ENCODE results near the gene TLCD4.
A peak's percentile ranks its signal among the peaks of the same experiment; 100 is the strongest.

The TLCD4 gene, protein sequence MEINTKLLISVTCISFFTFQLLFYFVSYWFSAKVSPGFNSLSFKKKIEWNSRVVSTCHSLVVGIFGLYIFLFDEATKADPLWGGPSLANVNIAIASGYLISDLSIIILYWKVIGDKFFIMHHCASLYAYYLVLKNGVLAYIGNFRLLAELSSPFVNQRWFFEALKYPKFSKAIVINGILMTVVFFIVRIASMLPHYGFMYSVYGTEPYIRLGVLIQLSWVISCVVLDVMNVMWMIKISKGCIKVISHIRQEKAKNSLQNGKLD

DNA sequence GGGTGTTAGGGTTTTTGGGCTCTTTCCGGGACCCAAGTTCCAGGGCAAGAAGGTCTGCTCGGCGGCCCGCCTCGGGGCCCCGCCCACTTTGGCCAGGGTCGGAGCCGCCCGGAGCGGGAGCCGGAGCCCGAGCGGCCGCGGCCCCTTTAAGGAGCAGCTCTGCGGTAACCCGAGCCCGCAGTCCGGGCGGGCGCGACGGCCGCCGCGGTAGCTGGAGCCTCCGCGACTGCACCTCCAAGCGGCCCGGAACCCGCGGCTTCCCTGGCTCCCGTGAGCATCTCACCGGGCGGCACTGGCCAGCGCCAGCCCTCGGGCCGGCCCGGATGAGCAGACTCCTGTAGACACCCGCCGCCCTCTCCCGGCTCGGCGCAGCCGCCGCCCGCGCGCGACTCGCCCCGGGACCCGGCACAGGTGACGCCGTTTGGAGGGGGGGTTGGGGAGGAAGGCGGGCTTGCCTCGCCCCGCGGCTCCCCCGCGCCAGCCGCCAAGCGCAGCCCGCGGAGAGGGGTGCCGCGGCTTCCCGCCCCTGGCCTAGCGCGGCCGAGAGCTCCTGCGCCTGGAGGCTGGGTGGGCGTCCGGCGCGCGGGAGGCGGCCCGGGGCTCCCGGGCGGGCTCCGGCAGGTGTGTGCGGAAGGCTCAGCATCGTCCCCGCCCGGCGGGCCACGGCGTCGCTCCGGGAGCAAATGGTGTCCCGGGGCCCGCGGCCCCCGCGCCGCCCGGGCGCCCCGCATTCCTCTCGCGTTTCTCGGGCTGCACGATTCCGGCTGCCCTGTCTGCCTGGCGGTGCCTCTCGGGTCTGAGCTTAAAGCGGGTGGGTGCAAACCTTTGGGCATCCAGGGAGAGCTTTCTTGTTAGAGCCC lies at the start of gene TLCD4:
Gene TLCD4, plus strand, starts transcription at position 149 of the 860 bp plus-strand sequence. CDS start 26,547 bp downstream, outside the sequence.
- peak within 1 kb of the TSS; percentile 93 for H3K4me3 Mint-ChIP-seq
- DNase-seq (ENCODE audit: low spot score in 2 of 2) (peak; percentile 45 to 55), ATAC-seq (ENCODE audit: low read depth) (peak; percentile 63)
- peak within 1 kb of the TSS; percentile 76 for H3K27ac Mint-ChIP-seq
- H3K9me3 Mint-ChIP-seq = no peaks in the 10 kb centered on the region
- H3K27me3 Mint-ChIP-seq = peaks cover 7% of the 10 kb centered on the region
- H3K36me3 Mint-ChIP-seq = no peaks in the 10 kb centered on the region
- H3K4me1 Mint-ChIP-seq = peaks cover 17% of the 10 kb centered on the region

- no peaks in the 10 kb centered on the region for H3K9me3 Mint-ChIP-seq
- H3K27me3 Mint-ChIP-seq = no peaks in the 10 kb centered on the region
- DNase-seq (ENCODE audit: low spot score in 2 of 2) (no peak), ATAC-seq (ENCODE audit: low read depth) (no peak)
- peaks cover 37% of the 10 kb centered on the region for H3K36me3 Mint-ChIP-seq
- no peak overlapping the region for H3K27ac Mint-ChIP-seq
- H3K4me3 Mint-ChIP-seq = no peak overlapping the region
- peaks cover 12% of the 10 kb centered on the region for H3K4me1 Mint-ChIP-seq
These were observed 49.6 kb upstream of the TLCD4 start for GRCh38 chr1:95067568-95067967.

- Mint-ChIP-seq H3K36me3 (peaks cover 22% of the 10 kb centered on the region), H3K4me1 (peaks cover 12% of the 10 kb centered on the region), H3K4me3 (no peak overlapping the region), H3K9me3 (no peaks in the 10 kb centered on the region), H3K27me3 (no peaks in the 10 kb centered on the region), H3K27ac (no peak overlapping the region)
- ATAC-seq (ENCODE audit: low read depth) (no peak), DNase-seq (ENCODE audit: low spot score in 2 of 2) (no peak)
These were observed 48.0 kb upstream of the TLCD4 start for GRCh38 chr1:95068956-95069709.

DNA sequence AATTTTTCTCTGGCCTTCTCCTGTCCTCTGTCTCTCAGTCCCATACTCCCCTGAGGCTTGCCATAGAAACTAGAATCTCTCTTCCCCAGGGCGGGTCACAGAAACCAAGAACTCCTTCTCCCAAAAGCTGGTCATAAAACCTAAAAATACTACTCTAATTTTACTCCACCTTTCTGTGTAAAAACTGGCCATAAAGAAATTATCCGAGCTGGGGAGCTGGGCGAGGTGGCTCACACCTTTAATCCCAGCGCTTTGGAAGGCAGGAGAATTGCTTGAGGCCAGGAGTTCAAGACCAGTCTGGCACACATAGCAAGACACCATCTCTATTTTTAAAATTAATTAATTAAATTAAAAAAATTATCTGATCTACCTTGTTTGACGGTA lies 47.5 kb upstream of the TLCD4 start:
- Mint-ChIP-seq H3K9me3 (no peaks in the 10 kb centered on the region), H3K4me3 (no peak overlapping the region), H3K4me1 (peaks cover 12% of the 10 kb centered on the region), H3K36me3 (peaks cover 19% of the 10 kb centered on the region), H3K27me3 (no peaks in the 10 kb centered on the region), H3K27ac (no peak overlapping the region)
- ATAC-seq (ENCODE audit: low read depth) = no peak
- no peak for DNase-seq (ENCODE audit: low spot score in 2 of 2)

DNA sequence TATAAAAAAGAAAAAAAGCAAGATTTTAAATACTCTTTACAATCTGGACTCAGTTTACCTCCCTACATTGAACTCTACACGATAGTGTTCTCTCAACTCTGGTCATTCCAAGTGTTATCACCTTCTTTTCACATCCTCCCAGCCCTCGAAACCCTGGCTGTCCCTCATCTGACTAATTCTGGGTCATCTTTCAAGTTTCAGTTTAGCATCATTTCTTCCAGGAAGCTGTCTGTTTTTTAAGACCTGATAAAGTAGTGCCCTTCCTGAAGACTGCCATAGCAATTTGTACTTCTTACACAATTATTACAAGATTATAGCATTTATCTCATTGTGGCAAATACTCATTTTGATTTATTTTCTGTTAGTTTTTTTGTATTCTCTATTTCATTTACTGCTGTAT lies 45.6 kb upstream of the TLCD4 start:
- Mint-ChIP-seq H3K4me3 (no peak overlapping the region), H3K4me1 (peaks cover 9% of the 10 kb centered on the region), H3K9me3 (no peaks in the 10 kb centered on the region), H3K36me3 (peaks cover 14% of the 10 kb centered on the region), H3K27me3 (no peaks in the 10 kb centered on the region), H3K27ac (peak overlapping the region; percentile 94)
- ATAC-seq (ENCODE audit: low read depth) (no peak), DNase-seq (ENCODE audit: low spot score in 2 of 2) (no peak)

DNA sequence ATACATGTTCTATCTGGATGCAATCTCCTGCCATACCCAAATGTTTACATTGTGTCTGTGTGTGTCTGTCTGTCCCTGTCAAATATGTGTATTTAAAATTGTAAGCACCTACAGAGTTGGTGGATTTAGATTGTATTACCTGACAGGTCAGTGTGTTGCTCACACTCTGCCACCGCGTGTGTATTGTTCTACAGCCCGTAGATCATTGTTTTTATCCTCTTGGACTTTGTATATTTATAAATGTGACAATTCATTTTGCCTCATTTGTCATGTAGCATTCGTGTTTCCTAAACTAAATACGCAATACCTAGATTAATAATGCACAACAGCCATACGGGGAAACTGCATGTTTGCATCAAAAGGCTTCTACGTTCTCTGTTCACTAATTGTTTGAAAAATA lies 45.0 kb upstream of the TLCD4 start:
- H3K27ac Mint-ChIP-seq = peak overlapping the region; percentile 94
- no peaks in the 10 kb centered on the region for H3K9me3 Mint-ChIP-seq
- no peaks in the 10 kb centered on the region for H3K27me3 Mint-ChIP-seq
- ATAC-seq (ENCODE audit: low read depth) (no peak), DNase-seq (ENCODE audit: low spot score in 2 of 2) (no peak)
- H3K36me3 Mint-ChIP-seq = peaks cover 14% of the 10 kb centered on the region
- H3K4me3 Mint-ChIP-seq = peak overlapping the region; percentile 97
- peaks cover 9% of the 10 kb centered on the region for H3K4me1 Mint-ChIP-seq

GRCh38 chr1:95072532-95073419 lies 44.4 kb upstream of the TLCD4 start, which contains the start of gene ALG14:
TSS of gene ALG14 (minus strand) at chr1:95072951. CDS start at chr1:95072898, 53 bp downstream.
- peaks cover 9% of the 10 kb centered on the region for H3K36me3 Mint-ChIP-seq
- no peaks in the 10 kb centered on the region for H3K27me3 Mint-ChIP-seq
- DNase-seq (ENCODE audit: low spot score in 2 of 2) (peak; percentile 85), ATAC-seq (ENCODE audit: low read depth) (peak; percentile 92)
- peak within 1 kb of the TSS; percentile 94 for H3K27ac Mint-ChIP-seq
- peaks cover 9% of the 10 kb centered on the region for H3K4me1 Mint-ChIP-seq
- no peaks in the 10 kb centered on the region for H3K9me3 Mint-ChIP-seq
- peak within 1 kb of the TSS; percentile 97 for H3K4me3 Mint-ChIP-seq

DNA sequence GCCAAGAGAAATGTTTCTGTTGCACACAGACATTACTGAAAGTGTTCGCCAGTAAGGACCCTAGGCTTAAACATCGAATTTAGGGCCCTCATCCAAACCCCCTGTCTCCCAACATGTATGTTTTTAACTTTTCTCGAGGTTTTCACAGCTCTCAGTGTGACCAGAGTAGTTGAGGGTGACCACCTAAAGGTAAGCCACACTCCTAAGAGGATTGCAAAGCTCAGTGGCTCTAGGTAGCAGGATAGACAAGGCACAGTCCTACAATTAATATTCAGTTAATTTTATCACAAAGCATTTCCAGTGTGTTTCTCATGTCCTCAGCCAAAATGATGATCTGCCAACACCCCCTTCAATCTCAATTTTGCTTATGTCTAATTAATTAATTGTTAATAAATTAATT lies 43.7 kb upstream of the TLCD4 start:
- peaks cover 8% of the 10 kb centered on the region for H3K36me3 Mint-ChIP-seq
- H3K27me3 Mint-ChIP-seq = no peaks in the 10 kb centered on the region
- H3K4me3 Mint-ChIP-seq = peak overlapping the region; percentile 97
- DNase-seq (ENCODE audit: low spot score in 2 of 2) (no peak), ATAC-seq (ENCODE audit: low read depth) (no peak)
- H3K9me3 Mint-ChIP-seq = no peaks in the 10 kb centered on the region
- peaks cover 9% of the 10 kb centered on the region for H3K4me1 Mint-ChIP-seq
- H3K27ac Mint-ChIP-seq = peak overlapping the region; percentile 94

DNA sequence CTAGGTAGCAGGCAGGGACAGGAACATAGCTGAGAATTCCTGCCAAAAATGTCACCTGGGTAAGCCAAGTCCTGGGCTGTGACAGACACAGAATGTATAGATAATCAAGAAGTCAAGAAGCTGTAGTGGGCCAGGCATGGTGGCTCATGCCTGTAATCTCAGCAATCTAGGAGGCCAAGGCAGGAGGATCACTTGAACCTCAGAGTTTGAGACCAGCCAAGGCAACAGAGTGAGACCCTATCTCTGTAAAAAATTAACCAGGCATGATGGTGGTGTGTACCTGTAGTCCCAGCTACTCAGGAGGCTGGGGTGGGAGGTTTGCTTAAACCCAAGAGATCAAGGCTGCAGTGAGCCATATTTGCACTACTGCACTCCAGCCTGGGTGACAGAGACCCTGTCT lies 41.1 kb upstream of the TLCD4 start:
- DNase-seq (ENCODE audit: low spot score in 2 of 2) (no peak), ATAC-seq (ENCODE audit: low read depth) (no peak)
- Mint-ChIP-seq H3K4me1 (peaks cover 6% of the 10 kb centered on the region), H3K4me3 (no peak overlapping the region), H3K27me3 (no peaks in the 10 kb centered on the region), H3K9me3 (no peaks in the 10 kb centered on the region), H3K27ac (no peak overlapping the region), H3K36me3 (peaks cover 3% of the 10 kb centered on the region)

DNA sequence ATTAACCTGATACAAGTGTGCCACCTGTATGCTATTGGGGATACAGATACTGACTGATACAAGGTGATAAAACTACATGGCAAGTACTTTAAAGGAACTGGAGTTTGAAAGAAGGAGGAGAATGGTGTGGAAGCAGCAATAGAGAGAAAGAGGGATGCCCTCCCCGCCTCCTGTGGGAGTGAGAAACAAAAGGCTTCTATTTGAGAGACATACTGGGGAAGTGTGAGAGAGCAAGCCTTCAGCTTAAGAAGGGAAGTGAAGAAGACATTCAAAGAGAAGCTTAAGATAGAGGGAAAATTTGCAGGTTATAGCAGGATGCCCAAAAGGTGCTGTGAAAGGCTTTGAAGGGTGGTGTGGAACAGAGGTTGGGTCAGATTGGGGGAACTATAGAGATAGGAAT lies 36.7 kb upstream of the TLCD4 start:
- H3K4me1 Mint-ChIP-seq = peaks cover 7% of the 10 kb centered on the region
- no peaks in the 10 kb centered on the region for H3K9me3 Mint-ChIP-seq
- ATAC-seq (ENCODE audit: low read depth) (no peak), DNase-seq (ENCODE audit: low spot score in 2 of 2) (no peak)
- H3K4me3 Mint-ChIP-seq = no peak overlapping the region
- no peak overlapping the region for H3K27ac Mint-ChIP-seq
- no peaks in the 10 kb centered on the region for H3K27me3 Mint-ChIP-seq
- no peaks in the 10 kb centered on the region for H3K36me3 Mint-ChIP-seq

- Mint-ChIP-seq H3K36me3 (no peaks in the 10 kb centered on the region), H3K27me3 (no peaks in the 10 kb centered on the region), H3K4me3 (no peak overlapping the region), H3K4me1 (peaks cover 7% of the 10 kb centered on the region), H3K9me3 (no peaks in the 10 kb centered on the region), H3K27ac (no peak overlapping the region)
- ATAC-seq (ENCODE audit: low read depth) (no peak), DNase-seq (ENCODE audit: low spot score in 2 of 2) (no peak)
These were observed 36.3 kb upstream of the TLCD4 start for GRCh38 chr1:95080879-95081278.

DNA sequence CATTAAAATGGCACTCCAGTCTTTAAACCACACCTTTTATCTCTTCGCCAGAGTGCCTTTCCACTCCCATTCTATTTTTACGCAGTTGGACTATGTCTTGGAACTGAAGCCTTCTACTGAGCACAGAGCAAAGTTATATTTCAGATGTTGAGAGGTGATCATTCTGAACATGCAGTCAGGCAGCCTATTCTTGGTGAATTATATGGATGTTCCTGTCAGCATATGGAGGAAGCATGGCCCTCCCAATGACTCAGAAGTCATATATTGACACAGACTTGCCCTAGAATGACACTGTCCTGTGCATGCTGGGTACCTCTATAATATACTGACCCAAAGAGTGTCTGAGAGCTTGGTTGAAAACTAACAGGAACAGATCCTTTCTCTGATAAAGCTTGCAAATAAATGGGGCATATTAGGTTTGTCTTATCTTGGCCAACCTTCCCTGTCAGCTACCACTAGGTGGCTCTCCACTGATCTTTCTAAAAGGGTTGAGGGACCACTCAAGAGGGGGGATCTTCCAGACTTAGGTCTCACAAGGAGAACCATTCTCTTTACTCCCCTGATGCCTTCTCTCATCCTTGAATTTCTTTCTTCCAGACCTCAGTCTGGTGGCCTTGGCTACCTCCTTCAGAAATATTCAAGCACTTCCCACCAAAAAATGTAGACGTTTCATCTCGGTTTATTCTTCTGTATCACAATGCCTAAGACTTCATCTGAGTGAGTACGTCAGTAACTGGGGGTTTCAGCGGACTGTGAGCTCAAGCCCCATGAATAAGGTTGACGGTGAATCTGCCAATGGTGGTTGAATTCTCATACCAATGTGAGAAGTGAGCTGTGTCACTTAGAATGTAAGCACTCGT lies 32.6 kb upstream of the TLCD4 start:
- no peaks in the 10 kb centered on the region for H3K9me3 Mint-ChIP-seq
- ATAC-seq (ENCODE audit: low read depth) (peak; percentile 86), DNase-seq (ENCODE audit: low spot score in 2 of 2) (peak; percentile 19 to 32)
- no peak overlapping the region for H3K4me3 Mint-ChIP-seq
- H3K4me1 Mint-ChIP-seq = peaks cover 7% of the 10 kb centered on the region
- no peak overlapping the region for H3K27ac Mint-ChIP-seq
- H3K27me3 Mint-ChIP-seq = peaks cover 3% of the 10 kb centered on the region
- H3K36me3 Mint-ChIP-seq = no peaks in the 10 kb centered on the region
